GM19467 (cell line): ENCODE data around the gene DCAF7.

Experiments used
- ATAC-seq: cut with Tn5 transposase; IDR thresholded peaks from one replicate; pipeline ENCODE4 v1.9.1; 2021; ENCODE audit warnings: mild to moderate bottlenecking, moderate library complexity; ENCODE audit not compliant: unreplicated experiment

Gene DCAF7

DNA sequence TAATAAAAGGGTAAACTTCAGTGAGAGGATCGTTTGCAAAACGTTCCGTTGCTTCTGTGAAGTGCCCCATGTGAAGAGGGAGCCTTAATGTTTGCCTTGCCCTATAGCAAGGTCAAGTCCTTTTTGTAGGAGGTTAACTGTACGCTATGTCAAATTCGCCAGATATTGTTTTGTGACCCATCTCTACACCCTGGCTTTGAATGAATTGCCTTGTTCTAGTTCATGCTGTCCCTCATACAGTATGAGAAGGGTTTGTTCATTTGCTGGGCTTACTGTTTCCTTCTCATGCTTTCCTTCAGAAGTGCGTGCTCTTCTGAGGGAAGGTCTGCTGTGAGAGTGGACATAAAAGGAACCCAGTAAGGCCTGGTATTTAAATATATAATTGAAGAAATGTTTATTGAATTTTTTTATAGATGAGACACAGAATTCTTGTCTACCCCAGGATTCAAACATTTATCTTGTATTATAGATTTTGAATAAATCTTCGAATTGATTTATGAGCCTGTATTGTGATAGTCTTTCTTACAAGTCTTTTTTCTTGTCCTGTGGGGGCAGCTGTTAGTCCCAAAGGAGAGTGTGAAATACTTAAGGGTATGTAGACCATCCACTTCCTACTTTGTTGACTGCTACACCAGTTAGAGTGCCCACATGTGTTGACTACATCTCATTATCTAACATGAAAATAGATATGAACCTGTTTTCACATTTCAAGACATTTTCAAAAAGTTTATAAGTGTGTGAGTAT, 73.7 kb downstream of the DCAF7 start:
- ATAC-seq: no peak

DNA sequence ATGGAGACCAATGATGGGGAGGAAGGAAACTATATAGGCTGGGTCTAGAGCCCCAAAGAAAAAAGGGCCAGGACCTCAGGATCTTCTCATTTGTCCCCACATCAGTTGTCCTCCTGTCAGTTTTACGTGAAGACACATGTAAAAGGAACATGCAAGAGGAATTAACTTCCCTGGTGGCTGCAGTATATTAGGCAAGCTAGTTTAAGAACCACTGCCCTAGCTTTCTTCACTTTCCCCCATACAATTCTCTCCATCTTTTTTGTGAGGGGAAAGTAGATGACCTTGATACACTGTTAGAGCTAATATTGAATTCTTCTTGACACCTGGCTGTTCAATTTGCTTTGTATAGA, 74.2 kb downstream of the DCAF7 start:
- ATAC-seq: no peak

DNA sequence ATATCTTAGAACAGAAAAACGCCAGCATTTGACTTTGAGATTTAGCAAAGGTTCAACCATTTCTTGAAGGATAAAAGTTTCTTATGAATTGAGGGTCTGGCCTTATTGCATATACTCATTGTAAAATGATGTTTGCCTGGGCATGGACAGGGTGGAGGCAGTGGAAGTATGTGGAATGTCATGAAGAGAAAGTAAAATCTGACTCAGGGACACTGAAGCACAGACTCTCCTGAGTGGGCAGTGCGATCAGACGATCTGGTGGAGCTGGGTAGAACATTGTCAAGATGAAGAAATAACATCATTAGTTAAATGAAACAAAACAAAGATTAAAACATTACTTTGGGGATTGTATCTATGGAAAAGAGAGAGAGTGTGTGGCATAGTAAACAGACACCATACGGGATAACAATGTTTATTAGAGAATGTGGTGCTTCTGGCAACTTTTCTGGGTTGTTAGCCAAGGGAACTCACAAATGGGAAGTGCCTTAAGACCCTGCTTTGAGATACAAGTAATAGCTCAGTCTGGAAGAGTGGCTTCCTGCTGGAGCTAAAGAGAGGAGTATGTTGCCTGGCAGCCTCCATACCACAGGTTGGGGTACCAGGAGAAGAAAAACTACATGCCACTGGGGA, 76.4 kb downstream of the DCAF7 start:
- no peak for ATAC-seq

DNA sequence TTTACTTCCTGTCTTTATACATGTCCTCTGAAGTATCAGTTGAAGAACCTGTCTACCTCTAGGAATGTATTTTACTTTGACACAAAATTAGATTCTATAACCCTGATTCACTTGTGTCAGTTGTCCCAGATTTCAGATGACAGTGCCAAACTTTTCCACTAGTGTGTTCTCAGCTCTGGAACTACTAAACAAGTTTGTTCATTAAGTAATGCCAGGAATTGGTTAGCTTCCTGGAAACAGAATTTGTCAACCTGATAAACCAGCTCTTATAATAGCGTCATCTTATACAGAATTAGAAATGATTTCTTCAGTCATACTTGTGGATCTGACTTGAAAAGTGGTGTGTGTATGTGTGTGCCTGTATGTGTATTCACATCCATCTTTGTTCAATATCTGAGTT, 79.3 kb downstream of the DCAF7 start:
- ATAC-seq: no peak

DNA sequence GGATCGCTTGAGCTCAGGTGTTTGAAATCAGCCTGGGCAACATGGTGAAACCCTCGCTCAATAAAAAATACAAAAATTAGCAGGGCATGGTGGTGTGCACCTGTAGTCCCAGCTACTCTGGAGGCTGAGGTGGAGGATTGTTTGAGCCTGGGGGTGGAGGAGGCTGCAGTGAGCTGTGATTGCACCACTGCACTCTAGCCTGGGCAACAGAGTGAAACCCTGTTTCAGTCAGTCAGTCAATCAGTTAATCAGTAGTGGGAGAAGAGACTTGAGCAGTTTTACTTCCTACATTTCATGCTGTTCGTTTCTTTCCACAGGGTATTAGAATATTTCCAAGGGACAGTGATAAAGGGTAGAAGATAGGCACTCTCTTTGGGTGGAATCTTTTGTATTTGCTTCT, 80.8 kb downstream of the DCAF7 start:
- no peak for ATAC-seq

DNA sequence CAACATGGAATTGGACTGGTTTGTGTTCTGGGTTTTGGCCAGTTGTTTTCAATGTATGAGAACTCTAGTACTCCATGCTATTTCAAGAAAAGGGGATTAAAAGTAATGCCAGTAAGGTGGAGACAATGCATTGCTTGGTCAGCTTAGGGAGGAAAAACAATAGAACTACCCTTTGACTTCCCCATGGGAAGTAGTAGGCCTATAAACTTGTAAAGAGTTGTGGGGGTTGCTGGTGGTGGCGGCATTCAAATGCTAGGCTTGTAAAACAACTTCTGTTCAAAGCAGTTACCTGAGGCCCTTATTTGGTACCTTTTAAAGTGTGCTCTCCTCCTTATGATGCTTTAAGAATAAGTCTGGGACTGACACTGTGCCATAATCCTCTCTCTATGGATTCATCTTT, 81.3 kb downstream of the DCAF7 start:
- ATAC-seq: no peak

DNA sequence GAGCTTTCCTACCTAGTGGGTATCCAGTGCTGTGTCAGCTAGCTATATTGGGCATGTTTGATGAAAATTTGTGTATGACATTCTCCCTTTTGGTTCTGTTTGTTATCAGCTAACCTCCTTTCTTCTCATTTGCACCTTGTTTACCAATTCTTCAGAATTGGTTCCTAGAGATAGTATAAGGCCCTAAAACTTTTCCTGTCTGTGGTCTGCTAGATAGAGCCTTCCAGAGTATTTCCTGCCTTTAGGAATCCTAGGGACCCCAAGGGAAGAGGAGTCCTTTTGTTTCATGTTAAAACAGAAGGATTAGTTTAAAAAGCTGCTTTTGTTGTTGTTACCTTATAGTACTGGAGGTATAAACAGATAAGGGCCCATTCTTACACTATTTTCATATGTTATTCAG, 83.5 kb downstream of the DCAF7 start:
- no peak for ATAC-seq

DNA sequence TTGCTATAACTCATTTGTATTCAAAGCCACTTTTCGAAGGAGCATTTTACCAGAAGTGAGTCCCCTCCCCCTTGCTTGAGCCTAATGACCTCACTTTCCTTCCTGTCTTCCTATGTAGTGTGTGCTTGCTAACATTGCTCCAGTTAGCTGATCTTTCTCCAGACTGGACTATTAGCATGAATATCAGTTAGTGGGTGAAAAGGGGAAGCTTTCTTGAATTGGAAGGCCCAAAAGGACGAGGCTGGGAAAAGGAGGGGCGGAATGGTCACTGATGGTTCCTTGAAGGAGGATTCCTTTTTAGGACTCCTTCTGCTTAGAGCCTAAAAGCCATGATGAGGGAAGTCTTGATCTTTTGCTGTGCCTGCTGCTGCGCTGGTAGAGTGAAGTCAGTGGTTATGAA, 83.9 kb downstream of the DCAF7 start:
- no peak for ATAC-seq

DNA sequence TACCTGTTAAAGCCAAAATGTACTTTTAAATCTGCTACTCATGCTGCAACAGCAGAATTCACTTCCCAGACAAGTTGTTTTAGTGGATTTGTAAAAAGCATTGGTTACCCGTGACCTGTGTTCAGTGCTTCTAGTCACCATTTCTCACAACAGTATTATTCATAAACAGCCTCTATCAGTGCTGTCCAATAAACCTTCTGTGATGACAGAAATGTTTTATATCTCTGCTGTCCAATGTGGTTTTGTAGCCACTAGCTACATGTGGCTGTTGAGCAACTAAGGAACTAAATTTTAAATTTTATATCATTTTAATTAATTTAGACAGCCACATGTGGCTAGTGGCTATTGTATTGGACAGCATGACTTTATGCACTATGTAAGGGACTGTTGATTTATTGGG, 84.5 kb downstream of the DCAF7 start:
- no peak for ATAC-seq

DNA sequence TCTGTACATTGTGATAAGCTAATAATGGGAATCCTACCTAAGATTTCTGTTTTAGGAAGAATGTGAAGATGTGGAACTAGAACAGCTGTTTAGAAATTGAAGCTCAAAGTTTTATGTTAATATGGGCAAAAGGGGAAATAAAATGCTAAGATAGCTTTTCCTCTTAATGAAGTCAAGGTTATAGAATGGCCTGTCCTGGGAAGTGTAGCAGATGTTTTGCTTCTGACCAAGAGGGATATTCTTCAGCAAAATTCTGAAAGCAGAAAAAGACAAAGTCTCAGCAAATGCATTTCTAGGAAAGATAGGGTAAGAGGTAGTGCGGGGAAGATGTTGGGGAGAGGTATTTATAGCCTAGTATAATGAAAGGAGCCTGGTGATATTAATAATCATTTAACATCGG, 85.0 kb downstream of the DCAF7 start:
- no peak for ATAC-seq

DNA sequence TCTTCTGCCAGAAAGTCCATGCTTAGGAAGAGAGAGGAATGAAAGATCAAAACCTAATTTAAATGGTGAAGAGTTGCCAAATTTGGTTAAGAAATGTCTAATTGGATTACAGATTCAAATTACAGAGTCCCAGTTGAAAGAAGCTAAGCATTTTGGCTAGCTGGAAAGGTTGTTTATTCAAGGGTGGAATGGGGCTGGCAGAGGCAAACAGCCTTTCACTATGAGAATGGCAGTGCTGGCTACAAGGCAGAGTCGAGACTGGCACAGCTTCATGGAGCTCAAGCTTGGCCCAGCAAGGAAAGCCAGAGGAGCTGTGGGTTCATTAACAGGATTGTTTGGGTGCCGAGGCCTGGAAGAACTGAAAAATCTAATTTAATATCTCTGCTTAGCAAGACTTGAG, 85.5 kb downstream of the DCAF7 start:
- no peak for ATAC-seq

DNA sequence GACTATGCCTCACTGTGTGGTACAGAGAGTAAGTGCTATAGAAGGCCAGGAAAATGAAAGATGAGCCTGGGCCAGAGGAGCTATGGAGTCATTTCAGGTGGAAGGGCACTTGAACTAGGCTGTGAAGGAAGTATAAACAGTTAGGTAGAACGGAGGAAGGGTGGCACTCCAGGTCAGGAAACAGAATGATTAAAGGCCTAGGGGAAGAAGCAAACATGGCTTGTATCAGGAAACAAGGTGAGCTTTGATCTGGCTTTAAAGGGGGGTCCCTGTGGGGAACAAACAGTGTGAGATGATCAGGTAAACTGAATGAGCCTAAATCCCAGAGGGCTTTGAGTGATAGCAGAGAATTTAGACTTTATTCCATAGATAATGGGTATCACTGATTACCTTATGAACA, 88.8 kb downstream of the DCAF7 start:
- no peak for ATAC-seq

DNA sequence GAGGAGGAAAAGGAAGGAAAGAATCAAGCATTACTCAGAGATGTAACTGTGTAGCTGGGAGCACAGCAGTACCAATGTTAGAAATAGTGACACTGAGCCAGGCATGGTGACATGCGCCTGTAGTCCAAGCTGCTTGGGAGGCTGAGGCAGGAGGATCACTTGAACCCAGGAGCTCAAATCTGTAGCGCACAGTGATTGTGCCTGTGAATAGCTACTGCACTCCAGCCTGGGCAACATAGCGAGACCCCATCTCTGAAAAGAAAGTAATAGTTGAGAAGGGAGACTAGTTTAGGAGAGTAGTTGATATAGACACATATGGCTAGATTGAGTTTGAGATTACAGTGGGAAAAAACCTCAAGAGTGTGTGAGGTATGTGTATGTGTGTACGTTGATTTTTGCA, 89.8 kb downstream of the DCAF7 start:
- ATAC-seq: no peak

DNA sequence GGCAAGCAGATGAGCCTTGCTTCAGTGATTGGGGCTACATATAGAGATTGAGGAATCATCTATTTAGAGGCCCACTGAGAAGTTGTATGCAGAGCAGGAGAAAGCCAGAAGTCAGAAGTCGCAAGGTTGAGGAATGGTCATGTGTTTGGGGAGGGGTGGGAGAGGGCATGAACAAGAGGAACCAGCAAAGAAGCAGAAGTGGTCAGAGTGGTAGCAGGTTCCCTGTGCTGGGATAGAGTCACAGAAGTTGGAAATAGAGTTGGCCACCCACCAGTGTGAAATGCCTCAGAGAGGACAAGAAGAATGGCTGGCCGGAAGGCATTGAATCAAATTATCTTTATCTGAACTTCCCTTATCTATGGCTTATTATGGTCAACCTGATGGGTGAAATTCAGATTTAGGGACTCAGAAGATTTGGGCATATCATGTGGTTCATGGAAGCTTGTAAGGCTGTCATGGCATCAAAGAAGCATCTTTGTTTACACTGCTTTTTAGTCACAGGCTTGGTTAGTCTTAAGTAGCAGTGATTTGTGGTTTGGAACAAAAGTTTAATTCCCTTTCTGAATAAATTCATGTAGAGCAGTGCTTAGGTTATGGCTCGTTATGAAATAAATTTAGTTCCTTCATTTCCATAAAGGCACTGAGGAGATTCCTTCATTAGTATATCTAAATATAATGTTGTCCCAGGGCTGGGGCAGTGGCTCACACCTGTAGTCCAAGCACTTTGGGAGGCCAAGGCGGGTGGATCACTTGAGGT, 91.6 kb downstream of the DCAF7 start:
- no peak for ATAC-seq
